ENCODE data around the gene PARVG.

- TF ChIP-seq GABPA (IDR thresholded peaks at IDR 0.05; ENCODE audit: low read depth) (no peak), CTCF (IDR thresholded peaks at IDR 0.05; ENCODE audit: insufficient read depth, low read length) (no peak), POLR2AphosphoS5 (IDR thresholded peaks at IDR 0.05; ENCODE audit: low read depth) (no peak)
Observed at GRCh38 chr22:44211946-44212930, 31.5 kb downstream of the PARVG start.

All from HL-60 (cell line).